ENCODE measurements around the gene DCPS. TPM values are rescaled to one million over a fixed set of nuclear protein-coding genes. Genes with fewer than 3 reads are reported as not detected.
"Not testable (repeated sequence)": the region's sequence is repeated elsewhere in the genome, so short reads cannot be mapped to it uniquely, and the experiment has no call there.

DCPS gene
- total RNA-seq, 2 experiments from 2014 or later, result 27.4 to 29.1 TPM

GRCh38 chr11:126305699-126306098, 1.8 kb downstream of the DCPS start:
- peak; percentile 13 for ATAC-seq (ENCODE audit: low read depth)
- DNase-seq, result no peak

GRCh38 chr11:126307706-126308105, 3.8 kb downstream of the DCPS start:
- no peak for DNase-seq
- no peak overlapping the region for H3K4me3 Mint-ChIP-seq
- no peaks in the 10 kb centered on the region for H3K27me3 Mint-ChIP-seq
- H3K27ac Mint-ChIP-seq, result no peak overlapping the region
- no peak for ATAC-seq (ENCODE audit: low read depth)
- H3K4me1 Mint-ChIP-seq, result peaks cover 23% of the 10 kb centered on the region
- H3K9me3 Mint-ChIP-seq, result no peaks in the 10 kb centered on the region
- H3K36me3 Mint-ChIP-seq, result peaks cover 11% of the 10 kb centered on the region
- POLR2A ChIA-PET, result interaction anchor here (1.2 kb wide), 1 partner anchor 11 kb away, joined by 4 read pairs; no protein-coding TSS in a partner anchor

More at GRCh38 chr11:126305699-126306098, 1.8 kb downstream of the DCPS start:
- Mint-ChIP-seq H3K4me3 (peak overlapping the region; percentile 65), H3K9me3 (no peaks in the 10 kb centered on the region), H3K27ac (peak overlapping the region; percentile 80), H3K4me1 (peaks cover 26% of the 10 kb centered on the region), H3K36me3 (peaks cover 13% of the 10 kb centered on the region), H3K27me3 (no peaks in the 10 kb centered on the region)
- POLR2A ChIA-PET, result interaction anchor here (0.6 to 1.0 kb wide), 2 partner anchors 13 to 37 kb away, joined by 3 read pairs; partner anchors contain the start of genes FOXRED1 and SRPRA

DNA sequence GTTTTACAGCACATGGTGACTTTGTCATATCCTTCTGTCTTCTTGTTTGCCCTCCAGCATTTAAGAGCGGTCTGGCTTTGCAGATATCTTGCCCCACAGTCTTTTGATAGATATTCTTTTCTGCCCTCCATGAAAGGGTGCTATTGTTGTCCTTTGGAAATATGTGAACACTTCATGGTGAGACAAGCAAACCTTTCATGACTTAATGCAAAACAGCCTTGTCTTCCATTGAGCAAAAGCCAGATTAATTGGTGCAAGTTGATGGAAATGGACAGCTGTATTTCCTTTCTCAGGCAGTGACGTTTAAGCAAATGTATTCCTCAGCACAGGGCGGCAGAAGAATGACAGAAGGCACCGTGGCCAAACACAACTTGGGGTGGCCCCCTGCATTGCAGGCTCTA, 4.4 kb downstream of the DCPS start:
- Mint-ChIP-seq H3K4me3 (no peak overlapping the region), H3K9me3 (no peaks in the 10 kb centered on the region), H3K4me1 (peaks cover 25% of the 10 kb centered on the region), H3K27ac (peak overlapping the region; percentile 11), H3K27me3 (no peaks in the 10 kb centered on the region), H3K36me3 (peaks cover 11% of the 10 kb centered on the region)
- DNase-seq, result no peak
- ATAC-seq (ENCODE audit: low read depth), result no peak
- POLR2A ChIA-PET, result no interaction called here

DNA sequence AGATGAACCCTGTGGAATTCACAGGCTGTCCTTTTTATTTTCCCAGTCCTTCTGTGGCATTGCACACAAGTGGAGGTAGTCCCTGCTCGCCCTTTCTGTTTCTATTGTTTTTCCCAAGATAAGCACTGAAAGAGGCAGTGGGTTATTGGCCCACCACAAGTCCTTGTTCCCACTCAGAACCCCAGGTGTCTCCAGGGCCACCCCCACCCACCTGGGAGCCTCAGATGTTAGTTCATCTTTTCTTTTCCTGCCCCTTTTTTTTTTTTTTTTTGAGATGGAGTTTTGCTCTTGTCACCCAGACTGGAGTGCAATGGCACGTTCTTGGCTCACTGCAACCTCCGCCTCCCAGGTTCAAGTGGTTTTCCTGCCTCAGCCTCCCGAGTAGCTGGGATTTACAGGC, 4.9 kb downstream of the DCPS start:
- not testable (repeated sequence) for H3K9me3 Mint-ChIP-seq; DNase-seq; H3K27ac Mint-ChIP-seq; ATAC-seq (ENCODE audit: low read depth); H3K27me3 Mint-ChIP-seq; H3K4me3 Mint-ChIP-seq
- Mint-ChIP-seq H3K36me3 (peaks cover 11% of the 10 kb centered on the region), H3K4me1 (peaks cover 27% of the 10 kb centered on the region)
- POLR2A ChIA-PET, result interaction anchor here (0.7 kb wide), 1 partner anchor 9 kb away, joined by 3 read pairs; no protein-coding TSS in a partner anchor

DNA sequence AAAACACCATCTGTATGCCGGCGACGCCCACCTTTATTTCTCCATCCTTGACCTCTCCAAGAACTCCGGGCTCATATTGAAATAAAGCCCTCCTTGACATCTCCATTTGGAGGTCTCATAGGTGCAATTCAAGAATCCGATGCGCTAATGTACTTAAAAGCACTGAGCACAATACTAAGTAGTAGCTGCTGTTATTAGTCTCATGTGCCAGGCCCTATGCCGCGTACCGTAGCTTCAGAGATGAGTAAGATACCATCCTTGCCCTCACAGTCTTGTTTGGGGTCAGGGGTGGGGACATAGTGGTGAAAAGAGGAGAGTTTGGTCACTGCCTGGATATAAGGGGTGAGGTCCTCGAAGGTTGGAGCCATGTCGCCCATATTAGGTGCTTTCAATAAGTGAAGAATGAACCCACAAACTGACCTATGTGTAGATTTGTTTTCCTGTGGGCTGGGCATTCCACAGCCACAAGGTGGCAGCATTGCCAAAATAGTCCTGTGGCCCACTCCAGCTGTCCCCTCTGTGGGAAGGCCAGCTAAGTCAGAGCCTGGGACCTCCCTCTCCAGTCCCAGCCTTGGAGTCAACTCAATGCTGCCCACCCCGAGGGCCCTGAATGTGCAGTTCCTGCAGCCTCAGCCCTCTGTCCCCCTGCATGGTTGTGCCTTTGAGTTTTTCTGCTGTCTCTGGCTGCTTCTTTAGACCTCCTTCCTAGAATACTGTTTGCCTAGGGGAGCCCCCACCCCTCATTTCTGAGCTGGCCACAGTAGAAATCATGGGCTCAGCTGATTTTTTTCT, 6.5 kb downstream of the DCPS start:
- Mint-ChIP-seq H3K27ac (peak overlapping the region; percentile 8), H3K4me3 (no peak overlapping the region), H3K4me1 (peaks cover 26% of the 10 kb centered on the region), H3K27me3 (no peaks in the 10 kb centered on the region), H3K36me3 (peaks cover 16% of the 10 kb centered on the region), H3K9me3 (no peaks in the 10 kb centered on the region)
- DNase-seq (peak; percentile 65), ATAC-seq (ENCODE audit: low read depth) (peak; percentile 76)
- POLR2A ChIA-PET, result interaction anchor here (0.6 to 1.0 kb wide), 2 partner anchors 51 to 170 kb away, joined by 3 to 6 read pairs; no protein-coding TSS in a partner anchor

GRCh38 chr11:126310992-126311310, 7.1 kb downstream of the DCPS start:
- ATAC-seq (ENCODE audit: low read depth) (no peak), DNase-seq (no peak)
- H3K36me3 Mint-ChIP-seq, result peaks cover 17% of the 10 kb centered on the region
- peak overlapping the region; percentile 8 for H3K27ac Mint-ChIP-seq
- H3K27me3 Mint-ChIP-seq, result no peaks in the 10 kb centered on the region
- POLR2A ChIA-PET, result interaction anchor here (1.0 kb wide), 1 partner anchor 169 kb away, joined by 6 read pairs; no protein-coding TSS in a partner anchor
- no peak overlapping the region for H3K4me3 Mint-ChIP-seq
- peaks cover 23% of the 10 kb centered on the region for H3K4me1 Mint-ChIP-seq
- no peaks in the 10 kb centered on the region for H3K9me3 Mint-ChIP-seq

GRCh38 chr11:126311401-126312291, 7.8 kb downstream of the DCPS start:
- Mint-ChIP-seq H3K4me3 (no peak overlapping the region), H3K27ac (peak overlapping the region; percentile 61), H3K36me3 (peaks cover 23% of the 10 kb centered on the region), H3K9me3 (no peaks in the 10 kb centered on the region), H3K27me3 (no peaks in the 10 kb centered on the region), H3K4me1 (peaks cover 26% of the 10 kb centered on the region)
- POLR2A ChIA-PET, result no interaction called here
- DNase-seq (no peak), ATAC-seq (ENCODE audit: low read depth) (no peak)

GRCh38 chr11:126312961-126313360, 9.1 kb downstream of the DCPS start:
- H3K27me3 Mint-ChIP-seq, result no peaks in the 10 kb centered on the region
- no peak for DNase-seq
- peaks cover 30% of the 10 kb centered on the region for H3K4me1 Mint-ChIP-seq
- H3K4me3 Mint-ChIP-seq, result no peak overlapping the region
- H3K27ac Mint-ChIP-seq, result no peak overlapping the region
- ATAC-seq (ENCODE audit: low read depth), result no peak
- no peaks in the 10 kb centered on the region for H3K9me3 Mint-ChIP-seq
- peaks cover 25% of the 10 kb centered on the region for H3K36me3 Mint-ChIP-seq
- POLR2A ChIA-PET, result no interaction called here

GRCh38 chr11:126313826-126314225, 10.0 kb downstream of the DCPS start:
- Mint-ChIP-seq H3K9me3 (no peaks in the 10 kb centered on the region), H3K36me3 (peaks cover 23% of the 10 kb centered on the region), H3K4me3 (no peak overlapping the region), H3K27ac (no peak overlapping the region), H3K4me1 (peaks cover 35% of the 10 kb centered on the region), H3K27me3 (no peaks in the 10 kb centered on the region)
- no peak for DNase-seq
- POLR2A ChIA-PET, result no interaction called here
- no peak for ATAC-seq (ENCODE audit: low read depth)

DNA sequence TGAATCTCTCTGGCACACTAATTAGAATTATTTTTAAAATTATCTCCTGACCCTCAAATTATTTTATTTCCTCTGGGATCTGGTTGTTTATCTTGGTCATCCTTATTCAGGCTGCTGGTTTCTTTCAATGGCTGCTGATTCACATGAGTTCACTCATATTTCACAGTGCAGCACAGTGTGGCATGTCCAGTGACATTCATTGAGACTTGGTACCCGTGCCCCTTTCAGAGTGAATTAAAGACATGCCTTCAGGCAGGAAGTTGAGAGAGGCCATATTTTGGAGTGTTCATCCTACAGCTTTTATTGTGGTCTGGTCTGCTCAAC, 13.5 kb downstream of the DCPS start:
- POLR2A ChIA-PET, result interaction anchor here (0.6 to 3.5 kb wide), 8 partner anchors 8 to 692 kb away, joined by 3 to 61 read pairs (median 4); partner anchors contain the start of genes CHEK1, DCPS, FOXRED1 and SRPRA
- DNase-seq (no peak), ATAC-seq (ENCODE audit: low read depth) (no peak)
- Mint-ChIP-seq H3K27ac (peak overlapping the region; percentile 93), H3K4me1 (peaks cover 37% of the 10 kb centered on the region), H3K4me3 (peak overlapping the region; percentile 77), H3K9me3 (no peaks in the 10 kb centered on the region), H3K27me3 (no peaks in the 10 kb centered on the region), H3K36me3 (peaks cover 29% of the 10 kb centered on the region)

GRCh38 chr11:126317756-126318573, 14.1 kb downstream of the DCPS start:
- DNase-seq (peak; percentile 49), ATAC-seq (ENCODE audit: low read depth) (peak; percentile 73)
- Mint-ChIP-seq H3K4me3 (peak overlapping the region; percentile 77), H3K27ac (peak overlapping the region; percentile 93), H3K36me3 (peaks cover 29% of the 10 kb centered on the region), H3K4me1 (peaks cover 37% of the 10 kb centered on the region), H3K27me3 (no peaks in the 10 kb centered on the region), H3K9me3 (no peaks in the 10 kb centered on the region)
- POLR2A ChIA-PET, result interaction anchor here (0.7 to 3.5 kb wide), 9 partner anchors 9 to 693 kb away, joined by 3 to 61 read pairs (median 4); partner anchors contain the start of genes CHEK1, DCPS, FOXRED1 and HYLS1

DNA sequence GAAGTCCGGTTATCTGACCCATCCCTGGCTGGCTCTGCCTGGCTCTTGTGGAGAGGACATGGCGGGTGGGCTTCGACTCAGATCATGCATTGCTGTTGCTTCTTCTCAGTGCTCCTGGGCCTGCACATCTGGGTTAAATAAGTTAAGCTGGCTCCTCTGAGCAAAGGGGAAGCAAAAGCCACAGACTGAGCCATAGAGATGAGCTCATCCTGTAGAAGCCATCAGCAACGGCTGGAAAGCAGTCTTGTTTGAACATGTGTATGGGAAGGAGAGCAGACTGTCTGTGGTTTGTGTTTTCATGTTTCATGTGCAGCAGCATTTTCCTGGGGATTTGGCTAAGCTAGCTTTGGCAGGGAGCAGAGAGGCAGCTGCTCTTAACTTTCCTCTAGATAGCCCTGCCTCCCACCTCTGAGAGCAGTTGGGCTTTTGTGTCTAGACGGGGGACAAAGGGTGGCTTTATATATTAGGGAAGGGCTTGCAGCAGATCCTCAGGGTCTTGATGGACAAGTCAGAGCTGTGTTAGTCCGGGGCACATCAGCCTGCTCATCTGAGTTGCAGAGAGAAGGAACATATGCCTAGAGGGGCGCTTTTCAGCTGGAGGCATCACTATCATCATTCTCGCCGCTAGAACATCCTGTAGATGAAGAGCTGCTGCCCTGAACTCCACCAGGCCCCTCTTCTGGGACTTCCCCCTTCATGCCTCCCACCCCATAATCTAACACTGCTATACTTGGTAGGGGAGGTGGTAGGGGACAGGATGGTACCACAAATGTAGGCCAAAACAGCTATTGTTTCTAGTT, 14.9 kb downstream of the DCPS start:
- peak overlapping the region; percentile 77 for H3K4me3 Mint-ChIP-seq
- POLR2A ChIA-PET, result interaction anchor here (0.6 to 3.5 kb wide), 10 partner anchors 9 to 694 kb away, joined by 3 to 61 read pairs (median 4); partner anchors contain the start of genes CHEK1, DCPS, FOXRED1 and HYLS1

More for the DNA sequence above, 14.9 kb downstream of the DCPS start:
- Mint-ChIP-seq H3K9me3 (no peaks in the 10 kb centered on the region), H3K4me1 (peaks cover 34% of the 10 kb centered on the region), H3K36me3 (peaks cover 29% of the 10 kb centered on the region), H3K27ac (peak overlapping the region; percentile 93), H3K27me3 (no peaks in the 10 kb centered on the region)
- ATAC-seq (ENCODE audit: low read depth) (peak; percentile 79), DNase-seq (peak; percentile 40)
